Endodermal cell (in vitro differentiated cells): ENCODE measurements around the gene SRSF10. TPM values are rescaled to one million over a fixed set of nuclear protein-coding genes. Genes with fewer than 3 reads are reported as not detected.

Experiments
- DNase-seq: peaks from one replicate; pipeline ENCODE4 v3.0.0-alpha.2; 2017
- H3K27ac ChIP-seq: 2 replicates; pipeline ENCODE4 v1.5.1; 2013; ENCODE audit warnings: mild to moderate bottlenecking, low read depth, low read length, moderate library complexity
- H3K27me3 ChIP-seq: 2 replicates; pipeline ENCODE4 v1.6.1; 2013; ENCODE audit warnings: mild to moderate bottlenecking, low read length, moderate library complexity; ENCODE audit not compliant: insufficient read depth, control insufficient read depth, poor library complexity, severe bottlenecking
- H3K36me3 ChIP-seq: 2 replicates; pipeline ENCODE4 v1.7.0; 2013; ENCODE audit warnings: mild to moderate bottlenecking, low read length, moderate library complexity; ENCODE audit not compliant: control insufficient read depth, insufficient read depth
- H3K4me1 ChIP-seq: one replicate; pipeline ENCODE4 v1.7.0; 2013; ENCODE audit warnings: low read length; ENCODE audit not compliant: control insufficient read depth, insufficient read depth
- H3K4me3 ChIP-seq: 2 replicates; pipeline ENCODE4 v1.5.1; 2013; ENCODE audit warnings: mild to moderate bottlenecking, low read length, moderate library complexity
- H3K9ac ChIP-seq: 2 replicates; pipeline ENCODE4 v1.6.1; 2013; ENCODE audit warnings: mild to moderate bottlenecking, low read length, moderate library complexity; ENCODE audit not compliant: poor library complexity, severe bottlenecking; ENCODE audit errors: extremely low read depth
- H3K9me3 ChIP-seq: 2 replicates; pipeline ENCODE4 v1.6.1; 2013; ENCODE audit warnings: mild to moderate bottlenecking, low read length, moderate library complexity; ENCODE audit not compliant: control insufficient read depth
- H3K27ac Mint-ChIP-seq: 2 replicates; pipeline ENCODE4 v1.8.0; 2020; ENCODE audit warnings: mixed read lengths
- H3K27me3 Mint-ChIP-seq: 2 replicates; pipeline ENCODE4 v1.8.0; 2021; ENCODE audit warnings: mild to moderate bottlenecking, mixed read lengths; ENCODE audit not compliant: insufficient read depth
- H3K36me3 Mint-ChIP-seq: 2 replicates; pipeline ENCODE4 v1.8.0; 2020; ENCODE audit warnings: low read depth, mixed read lengths
- H3K4me1 Mint-ChIP-seq: 2 replicates; pipeline ENCODE4 v1.8.0; 2020; ENCODE audit warnings: mixed read lengths
- H3K4me3 Mint-ChIP-seq: 2 replicates; pipeline ENCODE4 v1.8.0; 2020; ENCODE audit warnings: mild to moderate bottlenecking, moderate library complexity, mixed read lengths
- H3K9me3 Mint-ChIP-seq: 2 replicates; pipeline ENCODE4 v1.8.0; 2020; ENCODE audit warnings: mild to moderate bottlenecking, mixed read lengths
- CTCF ChIP-seq: fragments of 200-600 bp; sonication (generic); conservative IDR thresholded peaks from 2 replicates; pipeline ENCODE4 v1.5.0; 2021; ENCODE audit warnings: antibody characterized with exemption, mild to moderate bottlenecking
- WGBS, 2 experiments: methylation state at CpG; one replicate each; pipeline versions ENCODE4 v1.1.5 to v1.1.7; 2013; ENCODE audit warnings: missing lambda C conversion rate in 2 of 2, mixed read lengths in 1 of 2; ENCODE audit not compliant: insufficient coverage in 1 of 2, insufficient read length in 1 of 2; 5-methylcytosine and 5-hydroxymethylcytosine counted together
- total RNA-seq, 2 donors: library from RNA; stranded (reverse); fragmentation: NEBNext Ultra II Directional in 1 of 2; extraction: Animal tissue kit (Norgen Biotek cat#: 25700) in 1 of 2; gene quantifications; 2 replicates in 1 of 2; 3 replicates in 1 of 2; pipeline ENCODE4 v1.2.1, GENCODE V29; 2021

Gene SRSF10
- total RNA-seq, 2 donors from 2014 or later: 162 to 170 TPM

GRCh38 chr1:24005163-24005562 is 25.0 kb upstream of the SRSF10 start:
- no peak overlapping the region for H3K4me3 ChIP-seq
- H3K4me3 Mint-ChIP-seq: no peak overlapping the region
- DNase-seq: no peak
- H3K4me1 Mint-ChIP-seq: peaks cover 10% of the 10 kb centered on the region
- no peaks in the 10 kb centered on the region for H3K36me3 ChIP-seq
- no peaks in the 10 kb centered on the region for H3K9me3 ChIP-seq
- no peak for TF ChIP-seq CTCF
- H3K9ac ChIP-seq: no peak overlapping the region
- 97 to 100% methylated on average over 3 of the region's 3 CpGs for WGBS, 2 experiments
- no peak overlapping the region for H3K27ac Mint-ChIP-seq
- H3K9me3 Mint-ChIP-seq: no peaks in the 10 kb centered on the region
- H3K4me1 ChIP-seq: no peaks in the 10 kb centered on the region
- peaks cover 62% of the 10 kb centered on the region for H3K27me3 Mint-ChIP-seq
- H3K36me3 Mint-ChIP-seq: no peaks in the 10 kb centered on the region
- H3K27me3 ChIP-seq: peaks cover 58% of the 10 kb centered on the region
- no peak overlapping the region for H3K27ac ChIP-seq

DNA sequence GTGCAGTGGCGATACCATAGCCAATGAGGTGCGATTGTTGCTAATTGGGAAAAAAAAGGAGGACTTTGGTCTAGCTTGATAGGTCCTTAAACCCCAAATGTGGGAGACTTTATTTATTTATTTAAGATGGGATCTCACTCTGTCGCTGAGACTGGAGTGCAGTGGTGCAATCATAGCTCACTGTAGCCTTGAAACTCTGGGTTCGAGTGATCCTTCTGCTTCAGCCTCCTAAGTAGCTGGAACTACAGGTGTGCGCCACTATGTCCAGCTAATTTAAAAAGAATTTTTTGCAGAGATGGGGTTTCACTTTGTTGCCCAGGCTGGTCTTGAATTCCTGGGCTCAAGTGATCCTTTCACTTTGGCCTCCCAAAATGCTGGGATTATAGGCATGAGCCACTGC is 24.0 kb upstream of the SRSF10 start:
- Mint-ChIP-seq H3K27ac (no peak overlapping the region), H3K27me3 (peaks cover 62% of the 10 kb centered on the region)

DNA sequence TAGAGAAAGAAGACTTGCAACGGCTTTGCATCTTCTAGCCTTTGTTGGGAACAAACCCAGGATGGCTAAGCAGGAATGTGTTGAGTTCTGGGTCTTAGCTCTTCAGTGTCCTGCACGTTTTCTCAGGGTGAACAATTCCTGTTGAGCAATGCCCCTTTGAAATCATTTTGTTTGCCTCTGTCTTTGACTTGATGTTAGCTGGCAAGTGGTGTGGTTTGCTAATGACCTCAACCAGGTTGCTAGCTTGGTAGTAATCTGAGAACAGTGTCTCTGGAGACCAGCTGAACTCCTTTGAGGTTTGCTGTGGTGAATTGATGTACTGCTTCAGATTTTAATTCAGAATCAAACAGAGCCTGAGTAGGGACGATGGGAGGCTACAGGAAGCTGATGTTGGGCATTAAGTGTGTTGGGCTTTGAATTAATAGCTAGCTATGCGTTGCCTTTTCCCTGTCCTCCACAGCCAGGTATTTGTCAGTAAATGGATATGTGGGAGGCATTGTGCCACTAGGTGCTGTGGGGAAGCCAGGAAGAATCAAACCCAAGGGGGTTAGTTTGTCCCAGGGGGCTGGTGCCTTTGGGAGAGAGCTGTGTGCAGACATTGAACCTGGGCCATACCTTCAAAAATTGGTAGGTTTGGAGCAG is 23.3 kb upstream of the SRSF10 start:
- no peak overlapping the region for H3K4me3 Mint-ChIP-seq
- H3K27me3 Mint-ChIP-seq: peaks cover 66% of the 10 kb centered on the region
- no peaks in the 10 kb centered on the region for H3K9me3 Mint-ChIP-seq
- Histone ChIP-seq H3K9ac (no peak overlapping the region), H3K4me1 (no peaks in the 10 kb centered on the region), H3K27ac (no peak overlapping the region), H3K36me3 (no peaks in the 10 kb centered on the region), H3K9me3 (no peaks in the 10 kb centered on the region), H3K27me3 (peaks cover 71% of the 10 kb centered on the region), H3K4me3 (no peak overlapping the region)
- TF ChIP-seq CTCF: no peak
- no peaks in the 10 kb centered on the region for H3K36me3 Mint-ChIP-seq
- peaks cover 19% of the 10 kb centered on the region for H3K4me1 Mint-ChIP-seq
- 13 to 21% methylated on average over 3 to 4 of the region's 4 CpGs for WGBS, 2 experiments
- no peak for DNase-seq
- no peak overlapping the region for H3K27ac Mint-ChIP-seq

More for the DNA sequence above, 24.0 kb upstream of the SRSF10 start:
- Histone ChIP-seq H3K4me1 (no peaks in the 10 kb centered on the region), H3K36me3 (no peaks in the 10 kb centered on the region), H3K9ac (no peak overlapping the region), H3K27ac (no peak overlapping the region), H3K4me3 (no peak overlapping the region), H3K9me3 (no peaks in the 10 kb centered on the region), H3K27me3 (peaks cover 69% of the 10 kb centered on the region)
- no peak for TF ChIP-seq CTCF
- 94 to 98% methylated on average over 5 of the region's 5 CpGs for WGBS, 2 experiments
- H3K4me1 Mint-ChIP-seq: peaks cover 12% of the 10 kb centered on the region
- DNase-seq: no peak
- no peaks in the 10 kb centered on the region for H3K36me3 Mint-ChIP-seq
- H3K9me3 Mint-ChIP-seq: no peaks in the 10 kb centered on the region
- no peak overlapping the region for H3K4me3 Mint-ChIP-seq
